Fibroblast of skin of right quadriceps (primary cell): ENCODE results near the gene KIAA0513.

ENCODE experiments used
- DNase-seq: peaks from one replicate; pipeline ENCODE4 v3.0.0-alpha.2; 2013

Gene KIAA0513, protein sequence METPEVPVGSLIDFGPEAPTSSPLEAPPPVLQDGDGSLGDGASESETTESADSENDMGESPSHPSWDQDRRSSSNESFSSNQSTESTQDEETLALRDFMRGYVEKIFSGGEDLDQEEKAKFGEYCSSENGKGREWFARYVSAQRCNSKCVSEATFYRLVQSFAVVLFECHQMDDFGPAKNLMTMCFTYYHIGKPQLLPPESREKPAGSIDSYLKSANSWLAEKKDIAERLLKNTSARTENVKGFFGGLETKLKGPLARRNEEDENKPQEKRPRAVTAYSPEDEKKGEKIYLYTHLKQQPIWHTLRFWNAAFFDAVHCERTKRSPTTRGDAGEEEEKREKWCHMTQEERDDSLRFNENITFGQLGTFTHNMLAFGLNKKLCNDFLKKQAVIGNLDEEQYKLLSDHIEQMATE

GRCh38 chr16:85027349-85027957 lies at the start of gene KIAA0513:
Gene KIAA0513 (plus strand): TSS chr16:85027795. CDS start chr16:85067072, 39,277 bp downstream.
- peak; percentile 94 for DNase-seq

GRCh38 chr16:84979516-84979915 lies 48.1 kb upstream of the KIAA0513 start:
- DNase-seq: peak; percentile 46

- no peak for DNase-seq
Measured at GRCh38 chr16:84982434-84982833, 45.2 kb upstream of the KIAA0513 start.

DNA sequence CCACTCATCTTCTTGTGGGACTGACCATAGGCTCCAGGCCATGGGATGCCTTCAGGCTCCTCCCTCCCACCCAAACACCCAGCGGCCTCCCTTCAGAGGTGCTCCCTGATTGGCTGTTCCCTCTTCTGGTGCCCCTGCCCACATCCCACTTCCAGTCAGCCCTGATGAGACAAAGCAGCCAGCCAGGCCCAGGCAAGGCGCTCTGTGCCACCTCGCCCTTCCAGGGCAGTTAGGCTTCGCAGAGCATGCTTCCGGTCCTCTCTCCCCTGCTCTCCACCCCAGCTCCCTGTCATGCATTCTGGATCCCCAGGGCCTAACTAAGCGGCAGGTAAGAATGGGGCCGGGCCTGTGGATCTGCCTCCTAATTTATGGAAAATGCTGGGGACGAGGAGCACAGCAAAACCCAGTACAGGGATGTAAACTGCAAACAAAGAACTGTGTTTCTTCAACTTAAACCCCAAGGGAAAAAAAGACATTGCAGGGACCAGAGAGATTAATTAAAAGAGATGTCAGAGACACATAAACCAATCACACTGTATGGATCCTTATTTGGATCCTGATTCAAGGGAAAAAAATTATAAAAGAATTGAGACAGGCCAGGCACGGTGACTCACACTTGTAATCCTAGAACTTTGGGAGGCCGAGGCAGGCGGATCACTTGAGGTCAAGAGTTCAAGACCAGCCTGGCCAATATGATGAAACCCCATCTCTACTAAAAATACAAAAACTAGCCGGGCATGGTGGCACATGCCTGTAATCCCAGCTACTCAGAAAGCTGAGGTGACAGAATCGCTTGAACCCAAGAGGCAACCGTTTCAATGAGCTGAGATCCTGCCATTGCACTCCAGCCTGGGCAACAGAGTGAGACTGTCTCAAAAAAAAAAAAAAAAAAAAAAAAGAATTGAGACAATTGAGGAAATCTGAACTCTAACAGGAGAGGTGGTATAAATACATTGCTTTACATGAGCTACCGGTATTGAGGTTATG lies 42.2 kb upstream of the KIAA0513 start:
- DNase-seq: peak; percentile 96

GRCh38 chr16:84986102-84986501 lies 41.5 kb upstream of the KIAA0513 start:
- DNase-seq: no peak

DNA sequence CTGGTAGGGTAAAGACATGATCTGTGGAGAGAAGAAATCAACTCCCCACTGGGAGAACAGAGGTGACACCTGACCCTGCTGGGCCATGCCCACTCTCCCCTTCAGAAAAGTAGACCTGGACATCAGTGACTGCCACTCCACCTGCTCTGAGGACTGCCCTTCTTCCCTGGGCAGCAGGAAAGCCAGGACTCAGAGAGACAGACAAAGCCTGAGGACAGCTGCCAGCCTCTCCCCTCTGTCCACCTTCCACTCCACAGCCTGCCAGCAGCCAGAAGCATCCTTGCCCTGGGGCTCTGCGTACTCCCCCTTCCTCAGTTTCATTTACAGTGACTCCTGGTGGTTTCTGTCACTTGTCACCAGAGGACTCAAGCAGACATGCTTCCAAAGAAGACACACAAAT lies 40.7 kb upstream of the KIAA0513 start:
- DNase-seq: no peak

DNA sequence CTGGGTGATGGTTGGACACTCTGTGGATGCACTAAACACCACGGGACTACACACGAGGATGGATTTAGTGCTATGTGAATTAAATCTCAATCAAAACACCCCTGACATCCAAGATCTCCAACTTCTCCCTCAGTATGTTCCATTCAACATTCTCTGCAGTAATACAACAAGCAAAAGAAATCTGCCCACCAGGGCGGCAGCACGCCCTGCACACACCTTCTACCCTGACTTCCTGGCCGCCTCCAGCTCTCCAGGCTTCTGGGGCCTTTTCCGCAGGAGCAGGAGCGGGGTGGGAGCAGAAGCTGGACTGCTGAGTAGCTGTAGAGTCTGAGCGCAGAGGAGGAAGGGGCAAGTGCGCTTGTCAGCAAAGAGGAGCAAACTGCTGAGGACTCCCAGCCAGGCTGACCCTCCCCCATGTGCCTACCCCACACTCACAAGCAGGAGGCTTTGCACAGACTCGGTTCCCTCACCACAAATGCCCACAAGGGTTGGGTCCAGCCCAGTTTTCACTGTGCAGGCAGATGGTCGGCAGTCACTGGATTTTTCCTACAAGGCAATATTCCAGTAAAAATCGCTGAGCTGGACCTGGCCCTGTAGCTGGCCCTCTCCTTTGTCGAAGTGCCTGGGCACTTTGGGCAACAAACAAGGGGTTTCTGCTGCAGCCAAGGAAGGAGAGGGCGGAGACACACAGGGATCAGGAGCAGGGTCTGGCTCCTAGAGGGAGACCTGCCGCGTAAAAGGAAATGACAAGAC lies 39.1 kb upstream of the KIAA0513 start:
- DNase-seq: no peak

DNA sequence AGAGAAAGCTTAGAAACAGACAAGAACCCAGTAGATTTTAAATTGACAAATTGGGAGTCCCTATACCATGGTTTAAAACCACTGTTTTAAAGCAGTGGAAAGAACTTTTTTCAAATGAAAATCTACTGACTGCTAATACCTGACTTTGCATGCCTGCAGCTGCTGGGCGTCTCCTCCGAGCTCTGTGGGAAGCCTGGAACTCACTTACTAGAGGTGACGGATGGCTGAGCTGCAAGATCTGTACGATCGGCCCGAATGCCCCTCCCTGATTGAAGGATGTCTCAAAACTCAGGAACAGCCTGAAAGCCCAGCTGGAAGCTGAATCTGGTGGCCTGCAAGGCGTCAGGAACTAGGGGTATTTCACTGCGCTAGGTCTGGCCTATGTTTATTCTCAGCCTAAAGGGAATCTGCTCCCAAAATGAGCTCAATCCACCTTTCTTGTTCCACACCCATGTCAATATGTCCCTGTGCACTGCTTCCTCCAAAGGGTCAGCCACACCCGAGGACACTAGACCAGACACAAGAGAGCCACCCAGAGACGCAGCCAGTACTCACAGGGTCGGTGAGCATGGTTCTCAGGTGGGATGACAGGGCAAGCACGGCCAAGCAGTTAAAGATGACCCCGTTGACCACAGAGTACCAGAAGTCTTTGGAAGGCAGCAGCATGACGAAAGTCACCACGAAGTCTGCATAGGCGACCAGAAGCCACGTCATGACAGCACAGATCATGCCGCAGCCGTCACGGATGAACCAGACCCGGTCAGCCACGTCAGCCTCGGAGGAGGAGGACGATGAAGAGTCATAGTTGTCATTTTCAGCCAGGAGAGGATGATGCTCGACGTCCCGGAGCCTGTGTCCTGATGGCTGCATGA lies 37.6 kb upstream of the KIAA0513 start:
- DNase-seq: no peak

- no peak for DNase-seq
Measured at GRCh38 chr16:84990782-84991181, 36.8 kb upstream of the KIAA0513 start.

DNA sequence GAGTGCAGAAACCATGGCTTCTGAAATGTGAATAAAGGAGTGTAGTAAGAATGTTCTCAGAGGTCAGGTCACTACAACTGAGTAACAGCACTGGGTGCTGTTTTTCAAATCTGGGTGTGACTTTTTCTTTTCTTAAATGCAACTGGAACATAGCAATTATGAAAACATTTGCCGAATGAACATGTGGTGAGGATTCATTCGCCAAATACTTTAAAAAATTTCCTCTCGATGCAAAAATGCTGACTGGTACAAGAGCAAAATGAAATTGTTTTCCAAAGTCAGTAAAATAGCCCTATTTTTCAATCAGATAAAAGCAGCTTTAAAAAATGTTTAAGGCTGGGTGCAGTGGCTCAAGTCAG lies 34.9 kb upstream of the KIAA0513 start:
- DNase-seq: no peak

- no peak for DNase-seq
Measured at GRCh38 chr16:84993926-84994325, 33.7 kb upstream of the KIAA0513 start.

- no peak for DNase-seq
Measured at GRCh38 chr16:84995663-84996062, 31.9 kb upstream of the KIAA0513 start.

GRCh38 chr16:84996365-84996764 lies 31.2 kb upstream of the KIAA0513 start:
- DNase-seq: no peak

GRCh38 chr16:84999200-84999599 lies 28.4 kb upstream of the KIAA0513 start:
- no peak for DNase-seq

DNA sequence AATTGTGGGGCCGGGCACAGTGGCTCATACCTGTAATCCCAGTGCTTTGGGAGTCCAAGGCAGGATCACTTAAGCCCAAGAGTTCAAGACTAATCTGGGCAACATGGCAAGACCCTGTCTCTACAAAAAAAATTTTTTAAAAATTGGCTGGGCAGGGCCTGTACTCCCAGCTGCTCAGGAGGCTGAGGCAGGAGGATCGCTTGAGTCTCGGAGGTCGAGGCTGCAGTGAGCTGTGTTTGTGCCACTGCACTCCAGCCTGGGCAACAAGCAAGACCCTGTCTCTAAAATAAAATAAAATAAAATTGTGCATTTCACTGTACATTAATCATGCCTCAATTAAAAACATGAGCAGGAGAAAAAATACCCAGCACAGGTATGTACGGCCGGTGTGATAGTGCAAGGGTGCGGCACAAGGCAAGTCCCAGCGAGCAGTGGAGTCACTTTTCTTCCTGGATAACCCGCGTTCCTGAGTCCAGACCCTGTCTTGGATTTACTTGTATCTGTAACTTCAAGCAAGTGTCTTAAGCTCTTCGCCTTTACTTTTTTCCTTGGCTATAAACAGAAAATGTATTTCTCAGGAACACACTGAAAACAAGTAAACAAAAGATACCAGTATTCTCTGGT lies 27.6 kb upstream of the KIAA0513 start:
- DNase-seq: no peak

- DNase-seq: no peak
Measured at GRCh38 chr16:85002099-85002541, 25.5 kb upstream of the KIAA0513 start.

DNA sequence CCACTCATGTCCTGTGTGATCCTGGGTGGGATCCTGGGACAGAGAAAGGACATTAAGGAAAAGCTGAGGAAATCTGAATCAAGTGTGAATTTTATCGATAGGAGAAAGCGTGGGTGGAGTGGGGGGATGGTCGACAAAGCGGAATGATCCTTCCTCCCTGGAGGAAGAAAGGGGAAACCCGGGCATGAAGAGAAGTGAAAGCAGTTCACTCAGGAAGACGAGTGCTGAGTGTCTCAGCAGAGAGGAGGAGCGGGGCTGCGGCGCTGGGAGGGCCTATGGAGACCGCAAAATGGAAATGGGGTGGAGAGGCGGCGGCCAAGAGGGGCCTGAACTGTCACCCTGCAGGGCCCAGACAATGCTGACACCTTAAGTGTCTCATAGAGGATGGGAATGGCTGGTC lies 25.0 kb upstream of the KIAA0513 start:
- no peak for DNase-seq

DNA sequence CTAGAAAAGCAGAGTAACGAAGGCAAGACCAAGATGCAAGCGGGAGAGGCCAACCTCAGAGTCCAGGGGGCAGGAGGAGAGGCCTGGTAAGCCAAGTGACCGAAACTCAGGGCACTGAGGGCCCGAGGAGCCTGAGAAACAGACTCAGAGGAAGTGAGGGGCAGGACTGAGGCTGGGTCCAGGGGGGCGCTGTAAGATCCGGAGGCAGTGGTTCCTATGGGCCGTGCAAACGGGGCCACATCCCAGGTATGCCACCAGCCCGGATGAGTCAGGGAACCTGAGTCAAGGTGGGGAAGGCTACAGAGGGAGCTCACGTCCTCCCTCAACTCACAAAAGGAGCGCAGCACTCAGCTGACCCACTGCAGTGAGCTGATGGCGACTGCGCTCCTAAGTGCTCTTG lies 24.5 kb upstream of the KIAA0513 start:
- no peak for DNase-seq

GRCh38 chr16:85003725-85004586 lies 23.6 kb upstream of the KIAA0513 start:
- no peak for DNase-seq
